Body of pancreas (tissue), 4 donors: ENCODE measurements around the gene APBA1.

ENCODE experiments used
- POLR2A ChIP-seq, 3 donors: fragments of 450-650 bp; IDR thresholded peaks; one replicate each; pipeline ENCODE4 v1.6.1; 2016; ENCODE audit warnings: antibody characterized with exemption in 3 of 3, mild to moderate bottlenecking in 2 of 3
- TF ChIP-seq, protein P1 (sequence below), 7 experiments: fragments of 450-650 bp in 4 of 7; fragments of 200-600 bp in 3 of 7; sonication (generic) in 3 of 7; IDR thresholded peaks; one replicate each; pipeline ENCODE4 v1.5.1; 2016 to 2019; ENCODE audit warnings: antibody characterized with exemption in 7 of 7

DNA sequence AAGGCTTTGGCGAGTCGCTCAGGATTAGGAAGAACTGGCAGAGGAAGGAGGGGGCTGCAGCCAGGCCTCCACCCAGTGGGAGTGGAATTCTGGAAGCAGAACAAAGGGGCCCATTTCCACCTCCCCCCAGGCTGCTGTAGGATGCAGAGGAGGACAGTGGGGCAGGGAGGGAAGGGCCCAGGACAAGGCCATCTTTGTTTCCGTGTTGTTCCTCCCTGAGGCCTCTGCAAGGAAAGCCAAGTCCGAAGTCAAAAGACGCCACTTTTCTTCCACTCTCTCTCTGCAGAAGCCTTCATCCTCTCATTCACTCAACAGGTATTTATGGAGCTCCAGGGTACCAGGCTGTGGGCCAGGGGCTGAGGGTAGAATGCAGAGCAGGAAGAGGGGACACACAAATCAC lies 276.5 kb downstream of the APBA1 start:
- TF ChIP-seq, protein P1, sequence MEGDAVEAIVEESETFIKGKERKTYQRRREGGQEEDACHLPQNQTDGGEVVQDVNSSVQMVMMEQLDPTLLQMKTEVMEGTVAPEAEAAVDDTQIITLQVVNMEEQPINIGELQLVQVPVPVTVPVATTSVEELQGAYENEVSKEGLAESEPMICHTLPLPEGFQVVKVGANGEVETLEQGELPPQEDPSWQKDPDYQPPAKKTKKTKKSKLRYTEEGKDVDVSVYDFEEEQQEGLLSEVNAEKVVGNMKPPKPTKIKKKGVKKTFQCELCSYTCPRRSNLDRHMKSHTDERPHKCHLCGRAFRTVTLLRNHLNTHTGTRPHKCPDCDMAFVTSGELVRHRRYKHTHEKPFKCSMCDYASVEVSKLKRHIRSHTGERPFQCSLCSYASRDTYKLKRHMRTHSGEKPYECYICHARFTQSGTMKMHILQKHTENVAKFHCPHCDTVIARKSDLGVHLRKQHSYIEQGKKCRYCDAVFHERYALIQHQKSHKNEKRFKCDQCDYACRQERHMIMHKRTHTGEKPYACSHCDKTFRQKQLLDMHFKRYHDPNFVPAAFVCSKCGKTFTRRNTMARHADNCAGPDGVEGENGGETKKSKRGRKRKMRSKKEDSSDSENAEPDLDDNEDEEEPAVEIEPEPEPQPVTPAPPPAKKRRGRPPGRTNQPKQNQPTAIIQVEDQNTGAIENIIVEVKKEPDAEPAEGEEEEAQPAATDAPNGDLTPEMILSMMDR (IDR thresholded peaks at IDR 0.05), result no peak
- no peak for TF ChIP-seq POLR2A (IDR thresholded peaks at IDR 0.05)
